Activated naive CD4-positive, alpha-beta T cell (primary cell): ENCODE data around the gene WAS.
"Not testable (repeated sequence)": the region's sequence is repeated elsewhere in the genome, so short reads cannot be mapped to it uniquely, and the experiment has no call there.

Experiments used
- DNase-seq, 4 experiments: peaks; one replicate each; lab custom pipeline; 2025; lab: John Stamatoyannopoulos, UW

The WAS gene

GRCh38 chrX:48683411-48683982 lies at the start of gene WAS:
Gene WAS, plus strand, starts transcription at chrX:48683799. Its CDS starts 55 bp downstream, at chrX:48683854.
- DNase-seq, result peak in 2 of 4 experiments; percentile 8 to 27

- no peak for DNase-seq
These were observed 47.3 kb upstream of the WAS start for GRCh38 chrX:48636301-48636700.

- no peak for DNase-seq
These were observed 46.8 kb upstream of the WAS start for GRCh38 chrX:48636776-48637175.

- DNase-seq, result no peak
These were observed 37.9 kb upstream of the WAS start for GRCh38 chrX:48645669-48646068.

- no peak for DNase-seq
These were observed 35.3 kb upstream of the WAS start for GRCh38 chrX:48648336-48648751.

- no peak for DNase-seq
These were observed 34.5 kb upstream of the WAS start for GRCh38 chrX:48649102-48649501.

GRCh38 chrX:48652055-48652579 lies 31.5 kb upstream of the WAS start:
- DNase-seq, result not testable (repeated sequence)

- DNase-seq, result not testable (repeated sequence)
These were observed 28.9 kb upstream of the WAS start for GRCh38 chrX:48654746-48655145.

GRCh38 chrX:48659686-48660085 lies 23.9 kb upstream of the WAS start:
- DNase-seq, result not testable (repeated sequence)

- no peak for DNase-seq
These were observed 20.4 kb upstream of the WAS start for GRCh38 chrX:48663241-48663640.

- no peak for DNase-seq
These were observed 19.4 kb upstream of the WAS start for GRCh38 chrX:48664156-48664555.

GRCh38 chrX:48665991-48666390 lies 17.6 kb upstream of the WAS start:
- DNase-seq, result no peak

- DNase-seq, result no peak
These were observed 16.9 kb upstream of the WAS start for GRCh38 chrX:48666649-48667048.

GRCh38 chrX:48667509-48667908 lies 16.1 kb upstream of the WAS start:
- no peak for DNase-seq

GRCh38 chrX:48668187-48668586 lies 15.4 kb upstream of the WAS start:
- not testable (repeated sequence) for DNase-seq

- peak; percentile 64 to 81 (median 68) for DNase-seq
These were observed 7.3 kb upstream of the WAS start for GRCh38 chrX:48676106-48676892.

GRCh38 chrX:48676893-48677270 lies 6.7 kb upstream of the WAS start:
- DNase-seq, result peak in 1 of 4 experiments; percentile 15

- DNase-seq, result no peak
These were observed 6.1 kb upstream of the WAS start for GRCh38 chrX:48677516-48677915.

- DNase-seq, result not testable (repeated sequence)
These were observed 3.1 kb upstream of the WAS start for GRCh38 chrX:48680467-48680866.

GRCh38 chrX:48680925-48681324 lies 2.7 kb upstream of the WAS start:
- not testable (repeated sequence) for DNase-seq

GRCh38 chrX:48681539-48682183 lies 1.9 kb upstream of the WAS start:
- no peak for DNase-seq

GRCh38 chrX:48682795-48683194 lies 804 bp upstream of the WAS start:
- not testable (repeated sequence) for DNase-seq

- no peak for DNase-seq
These were observed 535 bp downstream of the WAS start for GRCh38 chrX:48684134-48684533.
